AG20443 (cell line): ENCODE results near the gene SYNRG.

ENCODE experiments used
- DNase-seq: peaks from one replicate; pipeline ENCODE4 v3.0.0; 2012; ENCODE audit warnings: low spot score, mixed read lengths

Gene SYNRG

DNA sequence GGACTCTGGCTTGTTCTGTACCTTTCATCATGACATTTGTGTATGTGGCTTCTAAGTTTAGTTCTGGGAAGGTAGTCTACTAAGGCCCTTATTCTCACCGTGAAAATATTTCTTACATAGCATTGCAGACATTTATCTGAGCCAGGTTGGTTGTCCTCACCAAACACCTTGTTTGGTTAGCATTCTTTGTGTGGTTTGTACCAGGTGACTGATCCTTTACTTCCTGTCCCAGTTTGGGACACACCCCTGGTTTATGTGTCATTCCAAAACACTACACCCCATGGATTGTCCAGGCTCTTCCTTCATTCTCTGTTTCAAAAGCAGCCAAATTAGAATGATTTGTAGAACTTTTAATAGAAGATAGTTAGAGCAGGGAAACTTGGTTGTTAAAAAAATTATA lies 142.7 kb downstream of the SYNRG start:
- no peak for DNase-seq

DNA sequence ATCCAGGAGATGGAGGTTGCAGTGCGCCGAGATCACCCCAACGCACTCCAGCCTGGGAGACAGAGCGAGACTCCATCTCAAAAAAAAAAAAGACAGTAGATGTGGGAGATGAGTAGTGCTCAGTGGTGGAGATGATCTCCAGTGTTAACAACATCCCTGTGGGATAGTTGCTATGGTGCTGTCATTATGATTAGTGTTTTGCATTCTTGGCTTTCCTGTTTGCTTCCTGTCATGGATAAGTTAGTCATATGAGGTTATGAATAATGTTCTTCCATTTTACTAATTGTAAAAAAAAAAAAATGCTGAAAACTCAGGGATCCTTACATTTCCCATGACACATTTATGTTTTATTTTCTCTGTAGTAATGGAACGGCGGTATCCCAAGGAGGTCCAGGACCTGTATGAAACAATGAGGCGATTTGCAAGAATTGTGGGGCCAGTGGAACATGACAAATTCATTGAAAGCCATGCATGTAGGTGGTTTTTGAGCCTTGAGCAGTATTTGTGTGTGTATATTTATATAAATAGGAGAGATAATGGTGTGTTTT lies 144.1 kb downstream of the SYNRG start:
- peak; percentile 52 for DNase-seq
